ENCODE measurements around the gene CDH16. TPM values are rescaled to one million over a fixed set of nuclear protein-coding genes. Genes with fewer than 3 reads are reported as not detected.
A peak's percentile ranks its signal among the peaks of the same experiment; 100 is the strongest.

CDH16 gene
- total and polyA plus RNA-seq, 2 donors (not counting 1 experiment from before 2014, with no cell fraction given): not detected

- Histone ChIP-seq H3K9ac (ENCODE audit: insufficient read depth, low read length) (no peak overlapping the region), H4K20me1 (ENCODE audit: control insufficient read depth, extremely low read depth, insufficient read depth, low read length) (no peaks in the 10 kb centered on the region), H3K4me1 (ENCODE audit: control insufficient read depth, extremely low read depth, insufficient read depth, low read length) (peaks cover 34% of the 10 kb centered on the region), H3K27me3 (ENCODE audit: control insufficient read depth, insufficient read depth, low read length) (peaks cover 2% of the 10 kb centered on the region), H3K4me2 (ENCODE audit: extremely low read depth, insufficient read depth, low read length) (no peak overlapping the region), H2AFZ (ENCODE audit: low read length) (no peak overlapping the region), H3K27ac (ENCODE audit: insufficient read depth, low read length) (peak overlapping the region; percentile 78), H3K4me3 (replicated peaks in 1 of 4; ENCODE audit: control extremely low read depth in 1 of 4, insufficient read depth in 1 of 4, low read depth in 3 of 4, low read length in 4 of 4) (no peak overlapping the region), H3K79me2 (ENCODE audit: control insufficient read depth, insufficient read depth, low read length) (peaks cover 2% of the 10 kb centered on the region), H3K9me3 (ENCODE audit: control insufficient read depth, insufficient read depth, low read depth, low read length) (no peaks in the 10 kb centered on the region), H3K36me3 (ENCODE audit: control insufficient read depth, insufficient read depth, low read length) (no peaks in the 10 kb centered on the region)
- no peak for TF ChIP-seq CTCF (conservative IDR thresholded peaks at IDR 0.05 in 1 of 2, IDR thresholded peaks at IDR 0.05 in 1 of 2; ENCODE audit: low read depth in 1 of 2, low read length in 2 of 2)
- TF ChIP-seq EZH2 (IDR thresholded peaks at IDR 0.05; ENCODE audit: low read length, missing control alignments): no peak
- DNase-seq (ENCODE audit: low read depth in 2 of 2): peak in 1 of 2 donors; percentile 21
Measured at GRCh38 chr16:66927918-66928649, 9.4 kb upstream of the CDH16 start.

GRCh38 chr16:66926961-66927436, 8.3 kb upstream of the CDH16 start:
- Histone ChIP-seq H3K27me3 (ENCODE audit: control insufficient read depth, insufficient read depth, low read length) (peaks cover 2% of the 10 kb centered on the region), H3K4me2 (ENCODE audit: extremely low read depth, insufficient read depth, low read length) (no peak overlapping the region), H4K20me1 (ENCODE audit: control insufficient read depth, extremely low read depth, insufficient read depth, low read length) (no peaks in the 10 kb centered on the region), H3K4me3 (replicated peaks in 1 of 4; ENCODE audit: control extremely low read depth in 1 of 4, insufficient read depth in 1 of 4, low read depth in 3 of 4, low read length in 4 of 4) (no peak overlapping the region), H3K79me2 (ENCODE audit: control insufficient read depth, insufficient read depth, low read length) (no peaks in the 10 kb centered on the region), H3K4me1 (ENCODE audit: control insufficient read depth, extremely low read depth, insufficient read depth, low read length) (peaks cover 36% of the 10 kb centered on the region), H3K36me3 (ENCODE audit: control insufficient read depth, insufficient read depth, low read length) (peaks cover under 1% of the 10 kb centered on the region), H2AFZ (ENCODE audit: low read length) (no peak overlapping the region), H3K9me3 (ENCODE audit: control insufficient read depth, insufficient read depth, low read depth, low read length) (no peaks in the 10 kb centered on the region), H3K9ac (ENCODE audit: insufficient read depth, low read length) (no peak overlapping the region), H3K27ac (ENCODE audit: insufficient read depth, low read length) (peak overlapping the region; percentile 78)
- DNase-seq (ENCODE audit: low read depth in 2 of 2): peak; percentile 62 to 91
- TF ChIP-seq CTCF (conservative IDR thresholded peaks at IDR 0.05 in 1 of 2, IDR thresholded peaks at IDR 0.05 in 1 of 2; ENCODE audit: low read depth in 1 of 2, low read length in 2 of 2) (no peak), EZH2 (IDR thresholded peaks at IDR 0.05; ENCODE audit: low read length, missing control alignments) (no peak)

GRCh38 chr16:66926171-66926947, 7.7 kb upstream of the CDH16 start:
- Histone ChIP-seq H2AFZ (ENCODE audit: low read length) (no peak overlapping the region), H3K27me3 (ENCODE audit: control insufficient read depth, insufficient read depth, low read length) (peaks cover 2% of the 10 kb centered on the region), H3K9ac (ENCODE audit: insufficient read depth, low read length) (no peak overlapping the region), H3K36me3 (ENCODE audit: control insufficient read depth, insufficient read depth, low read length) (peaks cover 3% of the 10 kb centered on the region), H3K4me1 (ENCODE audit: control insufficient read depth, extremely low read depth, insufficient read depth, low read length) (peaks cover 36% of the 10 kb centered on the region), H3K4me2 (ENCODE audit: extremely low read depth, insufficient read depth, low read length) (peak overlapping the region; percentile 23), H3K4me3 (replicated peaks in 1 of 4; ENCODE audit: control extremely low read depth in 1 of 4, insufficient read depth in 1 of 4, low read depth in 3 of 4, low read length in 4 of 4) (no peak overlapping the region), H3K27ac (ENCODE audit: insufficient read depth, low read length) (peak overlapping the region; percentile 78), H3K79me2 (ENCODE audit: control insufficient read depth, insufficient read depth, low read length) (no peaks in the 10 kb centered on the region), H3K9me3 (ENCODE audit: control insufficient read depth, insufficient read depth, low read depth, low read length) (no peaks in the 10 kb centered on the region), H4K20me1 (ENCODE audit: control insufficient read depth, extremely low read depth, insufficient read depth, low read length) (no peaks in the 10 kb centered on the region)
- no peak for DNase-seq (ENCODE audit: low read depth in 2 of 2)
- TF ChIP-seq EZH2 (IDR thresholded peaks at IDR 0.05; ENCODE audit: low read length, missing control alignments) (no peak), CTCF (conservative IDR thresholded peaks at IDR 0.05 in 1 of 2, IDR thresholded peaks at IDR 0.05 in 1 of 2; ENCODE audit: low read depth in 1 of 2, low read length in 2 of 2) (no peak)

Measured in fibroblast of lung (primary cell).